ENCODE measurements around the gene CCDC127.

CCDC127 gene

GRCh38 chr5:155651-156410 lies 62.1 kb downstream of the CCDC127 start:
- no peak for DNase-seq
- no peak for TF ChIP-seq CTCF (IDR thresholded peaks at IDR 0.05; ENCODE audit: low read depth, low read length, missing control alignments)
- Histone ChIP-seq H3K4me3 (ENCODE audit: low read depth, low read length) (no peak overlapping the region), H3K27me3 (replicated peaks) (no peaks in the 10 kb centered on the region), H3K36me3 (replicated peaks) (no peaks in the 10 kb centered on the region), H3K27ac (no peak overlapping the region)
- in situ Hi-C loops (cut with HindIII; ENCODE audit: low pct_ligation_motif_present, low sequenced_read_pairs) = no loop called here

GRCh38 chr5:154826-155225 lies 63.1 kb downstream of the CCDC127 start:
- DNase-seq = no peak
- no peaks in the 10 kb centered on the region for H3K36me3 ChIP-seq (replicated peaks)
- H3K27ac ChIP-seq = no peak overlapping the region
- no peaks in the 10 kb centered on the region for H3K27me3 ChIP-seq (replicated peaks)
- in situ Hi-C loops (cut with HindIII; ENCODE audit: low pct_ligation_motif_present, low sequenced_read_pairs) = no loop called here
- TF ChIP-seq CTCF (IDR thresholded peaks at IDR 0.05; ENCODE audit: low read depth, low read length, missing control alignments) = no peak
- H3K4me3 ChIP-seq (ENCODE audit: low read depth, low read length) = no peak overlapping the region

GRCh38 chr5:154236-154635 lies 63.7 kb downstream of the CCDC127 start:
- Histone ChIP-seq H3K27ac (no peak overlapping the region), H3K27me3 (replicated peaks) (no peaks in the 10 kb centered on the region), H3K4me3 (ENCODE audit: low read depth, low read length) (no peak overlapping the region), H3K36me3 (replicated peaks) (no peaks in the 10 kb centered on the region)
- DNase-seq = no peak
- in situ Hi-C loops (cut with HindIII; ENCODE audit: low pct_ligation_motif_present, low sequenced_read_pairs) = no loop called here
- no peak for TF ChIP-seq CTCF (IDR thresholded peaks at IDR 0.05; ENCODE audit: low read depth, low read length, missing control alignments)

GRCh38 chr5:153256-153655 lies 64.7 kb downstream of the CCDC127 start:
- TF ChIP-seq CTCF (IDR thresholded peaks at IDR 0.05; ENCODE audit: low read depth, low read length, missing control alignments) = no peak
- H3K27me3 ChIP-seq (replicated peaks) = no peaks in the 10 kb centered on the region
- peak; percentile 77 for DNase-seq
- in situ Hi-C loops (cut with HindIII; ENCODE audit: low pct_ligation_motif_present, low sequenced_read_pairs) = no loop called here
- peak overlapping the region; percentile 26 for H3K27ac ChIP-seq
- H3K4me3 ChIP-seq (ENCODE audit: low read depth, low read length) = peak overlapping the region; percentile 12
- H3K36me3 ChIP-seq (replicated peaks) = no peaks in the 10 kb centered on the region

- H3K27ac ChIP-seq = no peak overlapping the region
- H3K4me3 ChIP-seq (ENCODE audit: low read depth, low read length) = no peak overlapping the region
- no peak for TF ChIP-seq CTCF (IDR thresholded peaks at IDR 0.05; ENCODE audit: low read depth, low read length, missing control alignments)
- DNase-seq = no peak
- in situ Hi-C loops (cut with HindIII; ENCODE audit: low pct_ligation_motif_present, low sequenced_read_pairs) = no loop called here
- no peaks in the 10 kb centered on the region for H3K27me3 ChIP-seq (replicated peaks)
- no peaks in the 10 kb centered on the region for H3K36me3 ChIP-seq (replicated peaks)
These were observed 65.9 kb downstream of the CCDC127 start for GRCh38 chr5:152077-152476.

GRCh38 chr5:150746-151145 lies 67.2 kb downstream of the CCDC127 start:
- no peak for TF ChIP-seq CTCF (IDR thresholded peaks at IDR 0.05; ENCODE audit: low read depth, low read length, missing control alignments)
- Histone ChIP-seq H3K27me3 (replicated peaks) (no peaks in the 10 kb centered on the region), H3K27ac (no peak overlapping the region), H3K36me3 (replicated peaks) (no peaks in the 10 kb centered on the region), H3K4me3 (ENCODE audit: low read depth, low read length) (no peak overlapping the region)
- in situ Hi-C loops (cut with HindIII; ENCODE audit: low pct_ligation_motif_present, low sequenced_read_pairs) = no loop called here
- no peak for DNase-seq

Measured in brain microvascular endothelial cell (primary cell).